Activated naive CD4-positive, alpha-beta T cell treated with anti-CD3 and anti-CD28 coated beads, Interleukin-2, amount 10 ng/mL, durations not matched to agents 7 days and 5 days (primary cell): ENCODE measurements around the gene AFTPH.

Source experiments
- CTCF ChIA-PET: fragments of 350-600 bp; sonication (Branson Sonifier 250); formaldehyde crosslinking; loops from one replicate; lab custom pipeline; 2021; ENCODE audit warnings: antibody characterized with exemption; lab: Charles Lee
- DNase-seq: peaks from one replicate; pipeline ENCODE4 v3.0.0-alpha.2; 2020
- H3K27ac Mint-ChIP-seq: one replicate; pipeline ENCODE4 v1.8.0; 2021; ENCODE audit warnings: mild to moderate bottlenecking, moderate library complexity, mixed read lengths
- H3K27me3 Mint-ChIP-seq: one replicate; pipeline ENCODE4 v1.8.0; 2021; ENCODE audit warnings: mild to moderate bottlenecking, mixed read lengths
- H3K36me3 Mint-ChIP-seq: one replicate; pipeline ENCODE4 v1.8.0; 2021; ENCODE audit warnings: mixed read lengths
- H3K4me1 Mint-ChIP-seq: one replicate; pipeline ENCODE4 v1.8.0; 2021; ENCODE audit warnings: mixed read lengths
- H3K4me3 Mint-ChIP-seq: one replicate; pipeline ENCODE4 v1.8.0; 2021; ENCODE audit warnings: mild to moderate bottlenecking, moderate library complexity, mixed read lengths
- H3K9me3 Mint-ChIP-seq: one replicate; pipeline ENCODE4 v1.8.0; 2021; ENCODE audit warnings: mixed read lengths

Gene AFTPH

DNA sequence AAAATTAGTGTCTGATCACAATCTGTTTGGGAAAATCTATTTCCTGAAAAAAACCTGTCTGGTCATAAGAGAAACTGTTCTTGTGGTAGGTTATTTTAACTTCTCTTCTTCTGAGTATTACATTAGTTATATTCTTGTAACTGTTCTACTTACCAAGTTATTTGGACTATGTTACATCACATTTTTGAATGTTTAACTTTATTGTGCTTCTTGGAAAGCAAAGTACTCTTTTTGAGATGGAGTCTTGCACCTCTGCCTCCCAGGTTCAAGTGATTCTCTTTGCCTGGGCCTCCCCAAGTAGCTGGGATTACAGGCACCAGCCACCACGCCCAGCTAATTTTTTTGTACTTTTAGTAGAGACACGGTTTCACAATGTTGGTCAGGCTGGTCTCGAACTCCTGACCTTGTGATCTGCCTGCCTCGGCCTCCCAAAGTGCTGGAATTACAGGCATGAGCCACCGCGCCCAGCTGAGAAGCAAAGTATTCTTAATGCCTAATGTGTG is 39.4 kb downstream of the AFTPH start:
- DNase-seq, result no peak
- CTCF ChIA-PET, result interaction anchor here (0.7 to 10.1 kb wide), 2 partner anchors 38 to 76 kb away, joined by 3 to 88 read pairs; partner anchors contain the start of gene AFTPH
- Mint-ChIP-seq H3K9me3 (no peaks in the 10 kb centered on the region), H3K4me1 (peaks cover 27% of the 10 kb centered on the region), H3K27ac (no peak overlapping the region), H3K27me3 (no peaks in the 10 kb centered on the region), H3K36me3 (peaks cover 7% of the 10 kb centered on the region), H3K4me3 (no peak overlapping the region)

DNA sequence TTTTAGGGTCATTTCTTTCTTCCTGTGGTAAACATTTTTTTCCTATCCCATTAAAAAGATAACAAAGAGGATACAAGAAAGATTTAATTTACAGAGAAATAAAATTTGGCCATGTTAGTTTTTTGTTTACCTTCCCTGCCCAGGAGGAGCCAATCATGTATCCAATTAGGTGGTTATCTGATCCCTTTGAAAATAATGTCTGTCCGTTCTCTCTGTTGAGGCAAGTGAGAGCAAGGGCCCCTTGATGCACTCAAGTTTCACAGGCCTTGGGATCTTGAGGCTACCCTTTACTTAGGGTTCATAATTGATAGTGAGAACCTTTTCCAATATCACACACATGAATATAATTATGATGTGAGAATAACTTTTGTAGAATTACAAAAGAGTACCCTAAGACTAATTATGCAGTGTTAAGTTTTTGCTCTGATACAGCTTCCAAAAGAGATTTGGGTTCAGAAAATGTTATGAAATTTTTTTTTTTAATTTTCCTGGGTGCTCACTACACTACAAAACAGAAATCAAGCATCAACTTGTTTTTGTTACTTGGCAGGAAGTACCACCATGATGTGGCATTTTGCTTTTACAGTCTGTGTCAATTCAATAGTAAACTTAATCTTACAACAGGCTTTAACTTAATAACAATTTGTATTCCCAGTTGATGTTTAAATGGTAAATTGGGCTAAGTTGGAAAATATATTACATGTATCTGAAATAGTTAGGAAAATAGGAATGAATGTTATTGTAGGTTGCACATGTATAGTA is 42.0 kb downstream of the AFTPH start:
- no peaks in the 10 kb centered on the region for H3K9me3 Mint-ChIP-seq
- CTCF ChIA-PET, result interaction anchor here (0.6 to 10.1 kb wide), 4 partner anchors 9 to 632 kb away, joined by 3 to 88 read pairs (median 4); partner anchors contain the start of gene AFTPH
- H3K36me3 Mint-ChIP-seq, result peaks cover 16% of the 10 kb centered on the region
- DNase-seq, result no peak
- no peak overlapping the region for H3K4me3 Mint-ChIP-seq
- H3K4me1 Mint-ChIP-seq, result peaks cover 27% of the 10 kb centered on the region
- H3K27me3 Mint-ChIP-seq, result no peaks in the 10 kb centered on the region
- no peak overlapping the region for H3K27ac Mint-ChIP-seq

DNA sequence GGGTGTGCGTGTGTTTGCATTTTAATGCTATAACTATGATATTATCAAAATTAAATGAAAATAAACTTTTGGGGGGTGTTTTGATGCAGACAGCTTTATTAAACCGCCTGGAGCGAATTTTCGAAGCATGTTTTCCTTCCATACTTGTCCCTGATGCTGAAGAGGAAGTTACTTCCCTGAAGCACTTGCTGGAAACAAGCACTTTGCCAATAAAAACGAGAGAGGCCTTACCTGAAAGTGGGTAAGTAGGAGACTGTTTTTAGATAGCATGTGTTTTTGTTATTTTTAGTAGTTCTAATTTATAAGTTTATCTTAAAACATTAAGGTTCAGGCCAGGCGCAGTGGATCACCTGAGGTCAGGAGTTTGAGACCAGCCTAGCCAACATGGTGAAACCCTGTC is 43.3 kb downstream of the AFTPH start:
- Mint-ChIP-seq H3K27me3 (no peaks in the 10 kb centered on the region), H3K27ac (no peak overlapping the region), H3K9me3 (no peaks in the 10 kb centered on the region), H3K36me3 (peaks cover 24% of the 10 kb centered on the region), H3K4me1 (peaks cover 18% of the 10 kb centered on the region), H3K4me3 (no peak overlapping the region)
- CTCF ChIA-PET, result interaction anchor here (0.7 to 1.5 kb wide), 4 partner anchors 11 to 236 kb away, joined by 3 to 4 read pairs (median 4); no protein-coding TSS in a partner anchor
- DNase-seq, result no peak

DNA sequence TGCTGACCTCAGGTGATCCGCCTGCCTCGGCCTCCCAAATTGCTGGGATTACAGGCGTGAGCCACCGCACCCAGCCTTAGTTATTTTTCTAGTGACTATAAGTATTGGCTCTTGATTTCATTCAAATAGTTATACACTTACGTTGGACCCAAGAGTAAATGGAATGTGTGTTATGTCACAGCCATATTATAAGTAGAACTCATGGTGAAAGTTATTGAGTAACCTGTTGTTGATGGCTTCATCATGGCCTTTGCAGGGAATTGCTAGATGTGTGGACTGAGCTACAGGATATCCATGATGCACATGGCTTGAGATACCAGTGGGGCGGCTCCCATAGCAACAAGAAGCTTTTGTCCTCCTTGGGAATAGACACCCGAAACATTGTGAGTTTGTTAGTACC is 44.7 kb downstream of the AFTPH start:
- Mint-ChIP-seq H3K4me3 (no peak overlapping the region), H3K27ac (no peak overlapping the region), H3K4me1 (peaks cover 10% of the 10 kb centered on the region), H3K9me3 (no peaks in the 10 kb centered on the region), H3K36me3 (peaks cover 33% of the 10 kb centered on the region), H3K27me3 (no peaks in the 10 kb centered on the region)
- no peak for DNase-seq
- CTCF ChIA-PET, result no interaction called here

DNA sequence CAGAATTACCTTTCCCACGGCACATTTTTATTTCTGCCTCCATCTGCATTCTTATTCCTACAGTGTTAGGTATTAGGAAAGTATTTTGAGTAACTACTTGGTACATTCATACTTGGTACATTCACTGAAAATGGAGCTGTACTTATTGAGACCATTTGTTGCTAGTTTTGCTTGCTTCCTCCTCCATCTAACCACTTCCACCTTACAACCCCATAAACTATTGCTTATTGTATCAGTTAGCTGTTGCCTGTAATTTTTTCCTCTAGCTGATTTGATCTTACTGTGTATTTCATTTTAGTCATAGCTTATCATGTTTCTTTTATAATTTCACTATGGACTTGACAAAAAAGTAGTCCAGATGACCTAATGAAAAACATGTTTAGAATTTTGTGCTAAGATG is 50.7 kb downstream of the AFTPH start:
- H3K4me1 Mint-ChIP-seq, result peaks cover 6% of the 10 kb centered on the region
- no peak overlapping the region for H3K27ac Mint-ChIP-seq
- no peaks in the 10 kb centered on the region for H3K27me3 Mint-ChIP-seq
- peaks cover 46% of the 10 kb centered on the region for H3K36me3 Mint-ChIP-seq
- DNase-seq, result no peak
- no peaks in the 10 kb centered on the region for H3K9me3 Mint-ChIP-seq
- H3K4me3 Mint-ChIP-seq, result no peak overlapping the region
- CTCF ChIA-PET, result interaction anchor here (1.7 to 1.9 kb wide), 2 partner anchors 11 to 243 kb away, joined by 5 to 8 read pairs; no protein-coding TSS in a partner anchor

DNA sequence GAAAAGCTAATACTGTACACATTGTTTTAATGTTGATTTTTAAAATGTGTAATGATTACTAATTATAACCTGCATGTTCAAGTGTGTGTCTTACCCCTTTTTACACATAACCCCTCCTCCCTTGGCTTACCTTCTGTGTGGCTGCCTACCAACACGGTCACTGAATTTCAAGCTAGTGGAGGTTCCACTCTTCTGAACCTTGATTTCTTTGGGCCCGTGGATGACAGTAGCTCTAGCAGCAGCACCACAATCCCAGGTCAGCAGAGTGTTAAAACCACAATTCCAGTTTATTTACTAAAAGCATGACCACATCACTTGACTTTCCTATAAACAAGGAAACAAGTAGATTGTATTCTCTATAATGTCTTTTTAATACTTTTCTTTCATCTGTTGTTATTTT is 56.9 kb downstream of the AFTPH start:
- Mint-ChIP-seq H3K27me3 (no peaks in the 10 kb centered on the region), H3K9me3 (no peaks in the 10 kb centered on the region), H3K4me1 (no peaks in the 10 kb centered on the region), H3K4me3 (no peak overlapping the region), H3K27ac (no peak overlapping the region), H3K36me3 (peaks cover 27% of the 10 kb centered on the region)
- CTCF ChIA-PET, result interaction anchor here (0.6 to 2.3 kb wide), 3 partner anchors 11 to 301 kb away, joined by 3 to 6 read pairs (median 3); no protein-coding TSS in a partner anchor
- DNase-seq, result no peak

DNA sequence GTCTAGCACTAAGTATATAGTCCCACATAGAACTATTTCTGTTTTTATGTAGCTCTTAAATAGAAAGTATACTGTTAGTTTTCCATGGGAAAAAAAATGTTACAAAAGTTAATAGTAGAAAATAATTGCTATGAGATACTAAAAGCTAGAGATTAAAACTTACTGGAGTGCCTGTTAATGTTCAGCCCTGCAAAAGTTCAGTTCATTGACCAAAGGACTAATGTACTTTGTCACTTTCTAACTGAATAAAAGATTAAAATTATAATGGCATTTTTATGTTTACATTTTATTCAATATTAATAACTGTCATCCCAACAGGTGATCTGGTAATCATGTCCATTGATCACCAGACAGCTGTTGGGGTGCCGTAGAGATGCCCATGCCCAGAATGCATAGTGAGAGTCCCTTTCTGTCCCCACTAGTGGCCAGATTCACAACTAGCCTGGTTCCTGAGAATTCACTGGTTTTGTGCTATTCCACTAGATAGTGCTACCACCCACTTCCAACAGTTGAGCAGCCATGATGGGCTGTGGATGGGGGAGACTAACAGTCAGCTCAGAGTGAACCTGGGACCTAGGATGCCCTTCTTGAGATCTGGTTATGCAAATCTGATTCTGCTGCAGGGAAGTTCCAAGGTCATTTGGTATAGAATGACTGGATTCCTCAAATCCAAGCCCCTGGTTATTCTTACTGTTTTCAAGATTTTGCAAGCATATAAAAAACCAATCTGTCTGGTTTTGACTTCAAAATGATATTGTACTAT is 57.8 kb downstream of the AFTPH start:
- no peaks in the 10 kb centered on the region for H3K9me3 Mint-ChIP-seq
- H3K36me3 Mint-ChIP-seq, result peaks cover 28% of the 10 kb centered on the region

DNA sequence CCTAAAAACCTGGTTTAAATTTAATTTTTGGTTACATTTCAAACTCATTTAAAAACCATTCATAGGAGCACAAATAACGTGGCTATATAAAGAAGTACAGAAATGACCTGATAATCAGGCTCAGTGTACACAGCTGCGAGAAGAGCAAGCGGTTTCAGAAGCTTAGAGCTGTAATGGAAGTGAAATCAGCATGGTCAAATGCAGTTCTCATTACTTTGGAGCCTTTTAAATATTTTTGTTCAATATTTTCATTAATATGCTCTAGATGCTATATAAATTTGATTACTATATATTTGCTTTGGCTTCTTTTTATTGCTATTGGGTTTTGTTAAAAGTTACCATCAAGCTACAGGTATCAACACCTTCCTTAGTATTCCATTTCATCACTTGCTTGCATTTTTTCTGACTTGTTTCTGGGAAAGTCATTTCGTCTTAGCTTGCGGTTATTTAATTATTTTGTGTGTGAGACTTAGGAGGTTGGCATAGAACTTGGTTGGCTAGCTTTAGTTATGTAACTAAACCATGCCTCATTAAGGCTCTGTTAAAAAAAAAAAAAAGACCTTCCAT is 58.7 kb downstream of the AFTPH start:
- no peak for DNase-seq
- Mint-ChIP-seq H3K9me3 (no peaks in the 10 kb centered on the region), H3K27ac (no peak overlapping the region), H3K27me3 (no peaks in the 10 kb centered on the region), H3K4me1 (peaks cover 3% of the 10 kb centered on the region), H3K36me3 (peaks cover 25% of the 10 kb centered on the region), H3K4me3 (no peak overlapping the region)
- CTCF ChIA-PET, result interaction anchor here (0.7 to 2.3 kb wide), 5 partner anchors 12 to 284 kb away, joined by 3 to 6 read pairs (median 4); partner anchors contain the start of gene AFTPH

More for the DNA sequence above, 57.8 kb downstream of the AFTPH start:
- Mint-ChIP-seq H3K27me3 (no peaks in the 10 kb centered on the region), H3K4me3 (no peak overlapping the region), H3K27ac (no peak overlapping the region), H3K4me1 (peaks cover 2% of the 10 kb centered on the region)
- no peak for DNase-seq
- CTCF ChIA-PET, result interaction anchor here (0.8 to 2.3 kb wide), 5 partner anchors 10 to 285 kb away, joined by 3 to 6 read pairs (median 3); partner anchors contain the start of gene AFTPH

DNA sequence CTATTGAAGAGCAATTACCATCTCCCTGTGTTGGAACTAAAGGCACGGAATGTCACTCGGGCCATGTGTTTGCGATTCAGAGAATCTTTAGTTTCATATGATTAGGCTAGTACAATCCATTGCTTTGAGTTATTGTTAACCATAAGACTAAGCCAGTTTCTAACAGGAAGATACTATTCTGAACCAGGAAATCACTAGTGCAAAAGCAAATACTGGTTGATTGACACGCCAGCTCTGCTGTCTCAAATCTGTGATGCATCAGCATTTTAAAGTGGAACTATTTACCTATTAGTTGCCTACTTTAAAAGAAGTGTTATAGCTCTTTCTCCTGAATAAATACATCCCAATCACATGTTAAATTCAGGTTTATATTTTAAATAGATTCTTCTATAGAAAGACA is 61.9 kb downstream of the AFTPH start:
- Mint-ChIP-seq H3K36me3 (peaks cover 35% of the 10 kb centered on the region), H3K4me3 (no peak overlapping the region), H3K9me3 (no peaks in the 10 kb centered on the region), H3K27me3 (no peaks in the 10 kb centered on the region), H3K4me1 (peaks cover 3% of the 10 kb centered on the region), H3K27ac (no peak overlapping the region)
- DNase-seq, result no peak
- CTCF ChIA-PET, result interaction anchor here (0.5 to 4.5 kb wide), 13 partner anchors 11 to 447 kb away, joined by 3 to 24 read pairs (median 4); no protein-coding TSS in a partner anchor

DNA sequence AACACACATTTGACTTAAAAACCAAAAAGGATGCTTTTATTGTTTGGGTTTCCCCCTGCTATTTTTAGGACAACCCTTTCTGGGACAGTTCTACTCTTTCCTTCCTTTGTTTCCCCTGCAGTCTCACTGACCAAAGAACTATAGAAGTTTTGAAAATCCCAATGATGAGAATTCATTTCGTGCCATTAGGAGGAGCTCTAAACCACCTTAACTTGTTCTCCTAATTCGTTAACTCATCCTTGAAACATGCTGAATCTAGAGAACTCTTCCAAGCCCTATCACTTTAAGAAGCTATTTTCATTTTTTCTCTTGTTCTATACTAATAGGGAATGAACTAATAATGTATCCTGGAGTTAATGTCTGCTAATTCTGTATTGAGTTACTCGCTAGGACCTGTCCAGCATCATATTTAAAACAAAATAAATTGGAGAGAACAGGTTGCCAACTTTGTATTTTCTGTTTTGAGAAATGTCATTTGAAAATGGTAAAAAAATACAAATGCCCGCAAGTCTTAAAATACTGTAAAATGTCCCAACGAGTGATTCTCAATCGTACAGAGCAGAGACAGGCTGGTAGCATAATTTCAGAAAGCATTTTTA is 62.9 kb downstream of the AFTPH start:
- H3K36me3 Mint-ChIP-seq, result peaks cover 40% of the 10 kb centered on the region
- no peaks in the 10 kb centered on the region for H3K9me3 Mint-ChIP-seq
- H3K27me3 Mint-ChIP-seq, result no peaks in the 10 kb centered on the region
- no peak overlapping the region for H3K27ac Mint-ChIP-seq
- CTCF ChIA-PET, result interaction anchor here (0.5 to 4.5 kb wide), 20 partner anchors 12 to 446 kb away, joined by 3 to 24 read pairs (median 4); no protein-coding TSS in a partner anchor
- no peak overlapping the region for H3K4me3 Mint-ChIP-seq
- H3K4me1 Mint-ChIP-seq, result peaks cover 3% of the 10 kb centered on the region
- DNase-seq, result no peak

DNA sequence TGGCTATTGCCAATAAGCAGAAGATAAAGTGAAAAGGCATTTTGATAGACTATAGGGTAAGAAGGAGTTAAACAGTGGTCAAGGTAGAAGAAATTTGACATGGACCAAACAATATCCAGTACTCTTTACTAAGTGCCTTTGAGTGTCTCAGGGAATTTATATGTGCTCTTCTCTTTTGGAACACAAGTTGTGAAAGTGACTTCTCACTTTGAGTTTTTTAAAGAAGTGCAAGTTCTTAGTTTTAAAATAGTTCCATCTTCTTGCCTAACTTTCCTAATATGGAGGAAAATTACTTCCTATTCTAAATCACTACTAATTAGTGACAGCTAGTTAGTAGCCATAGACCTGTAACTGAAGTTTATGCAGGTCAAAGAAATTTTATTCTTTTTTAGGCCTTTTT is 63.4 kb downstream of the AFTPH start:
- H3K36me3 Mint-ChIP-seq, result peaks cover 41% of the 10 kb centered on the region
- H3K4me3 Mint-ChIP-seq, result no peak overlapping the region
- H3K27me3 Mint-ChIP-seq, result no peaks in the 10 kb centered on the region
- no peaks in the 10 kb centered on the region for H3K9me3 Mint-ChIP-seq
- CTCF ChIA-PET, result interaction anchor here (0.9 to 4.5 kb wide), 16 partner anchors 12 to 285 kb away, joined by 3 to 24 read pairs (median 4); no protein-coding TSS in a partner anchor
- H3K4me1 Mint-ChIP-seq, result peaks cover 3% of the 10 kb centered on the region
- DNase-seq, result no peak
- H3K27ac Mint-ChIP-seq, result no peak overlapping the region

DNA sequence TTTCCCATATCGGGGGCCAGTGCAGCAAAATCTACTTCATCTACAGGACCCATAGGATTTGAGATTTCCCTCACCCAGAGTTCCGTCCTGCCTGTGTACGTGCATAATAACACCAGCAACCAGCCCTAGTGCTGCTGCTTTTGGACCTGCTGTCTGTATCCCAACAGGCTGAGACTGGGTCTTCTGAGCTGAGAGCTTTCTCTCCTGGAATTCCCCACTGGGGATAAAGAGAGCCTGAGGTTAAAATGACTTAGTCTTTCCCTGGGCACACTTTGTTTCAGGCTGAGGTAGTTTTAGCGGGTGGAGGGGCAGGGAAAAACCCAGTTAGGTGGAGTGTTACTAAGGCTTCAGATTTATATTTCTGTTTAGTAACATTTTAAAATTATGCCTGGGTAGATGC is 67.1 kb downstream of the AFTPH start:
- no peak overlapping the region for H3K27ac Mint-ChIP-seq
- H3K4me1 Mint-ChIP-seq, result peaks cover 3% of the 10 kb centered on the region
- peaks cover 40% of the 10 kb centered on the region for H3K36me3 Mint-ChIP-seq
- no peaks in the 10 kb centered on the region for H3K27me3 Mint-ChIP-seq
- H3K4me3 Mint-ChIP-seq, result no peak overlapping the region
- CTCF ChIA-PET, result interaction anchor here (0.6 to 1.7 kb wide), 4 partner anchors 10 to 728 kb away, joined by 3 to 6 read pairs (median 4); no protein-coding TSS in a partner anchor
- no peaks in the 10 kb centered on the region for H3K9me3 Mint-ChIP-seq
- DNase-seq, result no peak

DNA sequence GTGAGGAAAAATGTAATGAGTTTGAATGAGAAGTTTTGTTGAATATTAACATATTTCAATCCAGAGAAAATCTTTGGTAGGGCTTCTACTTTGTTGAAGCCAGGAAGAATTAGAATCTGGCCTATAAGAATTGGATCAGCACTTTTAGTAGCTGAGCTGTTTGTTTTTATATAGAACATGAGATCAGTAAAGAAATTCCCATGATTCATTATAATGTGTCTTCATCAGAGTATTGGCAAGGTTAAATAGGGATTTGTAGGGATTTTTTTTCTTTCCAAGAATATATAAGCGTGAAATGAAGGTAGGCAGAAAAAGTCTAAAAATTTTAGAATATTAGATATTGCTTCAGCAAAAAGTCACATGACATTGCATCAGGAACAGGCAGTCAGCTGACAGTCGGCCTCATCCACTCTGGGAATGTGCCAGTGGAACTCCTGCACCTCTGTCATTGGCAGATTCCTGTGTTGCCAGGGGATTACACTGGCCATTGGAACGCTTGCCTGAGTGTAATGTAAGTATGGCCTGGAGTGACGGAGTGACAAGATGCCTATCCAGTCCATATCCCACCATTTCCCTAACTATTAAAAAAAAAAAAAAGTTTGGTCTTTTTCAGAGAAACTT is 69.0 kb downstream of the AFTPH start:
- no peaks in the 10 kb centered on the region for H3K27me3 Mint-ChIP-seq
- no peaks in the 10 kb centered on the region for H3K4me1 Mint-ChIP-seq
- CTCF ChIA-PET, result no interaction called here
- peaks cover 29% of the 10 kb centered on the region for H3K36me3 Mint-ChIP-seq
- DNase-seq, result no peak
- no peak overlapping the region for H3K27ac Mint-ChIP-seq
- no peak overlapping the region for H3K4me3 Mint-ChIP-seq
- no peaks in the 10 kb centered on the region for H3K9me3 Mint-ChIP-seq
